HUES6 (cell line): ENCODE measurements around the gene AKAP13.

ENCODE experiments used
- H3K27ac ChIP-seq: 2 replicates; pipeline ENCODE4 v1.7.0; 2013; ENCODE audit warnings: low read depth, mild to moderate bottlenecking, low read length, inconsistent platforms
- H3K27me3 ChIP-seq: 2 replicates; pipeline ENCODE4 v1.6.1; 2013; ENCODE audit warnings: low read length; ENCODE audit not compliant: control insufficient read depth, insufficient read depth
- H3K36me3 ChIP-seq: 2 replicates; pipeline ENCODE4 v1.6.1; 2013; ENCODE audit warnings: low read length; ENCODE audit not compliant: control insufficient read depth, insufficient read depth
- H3K4me1 ChIP-seq: 2 replicates; pipeline ENCODE4 v1.6.1; 2013; ENCODE audit warnings: low read length; ENCODE audit not compliant: control insufficient read depth, insufficient read depth
- H3K4me3 ChIP-seq: 2 replicates; pipeline ENCODE4 v1.5.1; 2013; ENCODE audit warnings: low read depth, low read length
- H3K9ac ChIP-seq: one replicate; pipeline ENCODE4 v1.6.1; 2013; ENCODE audit warnings: mild to moderate bottlenecking, low read length
- H3K9me3 ChIP-seq: 2 replicates; pipeline ENCODE4 v1.6.1; 2013; ENCODE audit warnings: low read depth, low read length; ENCODE audit not compliant: control insufficient read depth, insufficient read depth

Gene AKAP13

DNA sequence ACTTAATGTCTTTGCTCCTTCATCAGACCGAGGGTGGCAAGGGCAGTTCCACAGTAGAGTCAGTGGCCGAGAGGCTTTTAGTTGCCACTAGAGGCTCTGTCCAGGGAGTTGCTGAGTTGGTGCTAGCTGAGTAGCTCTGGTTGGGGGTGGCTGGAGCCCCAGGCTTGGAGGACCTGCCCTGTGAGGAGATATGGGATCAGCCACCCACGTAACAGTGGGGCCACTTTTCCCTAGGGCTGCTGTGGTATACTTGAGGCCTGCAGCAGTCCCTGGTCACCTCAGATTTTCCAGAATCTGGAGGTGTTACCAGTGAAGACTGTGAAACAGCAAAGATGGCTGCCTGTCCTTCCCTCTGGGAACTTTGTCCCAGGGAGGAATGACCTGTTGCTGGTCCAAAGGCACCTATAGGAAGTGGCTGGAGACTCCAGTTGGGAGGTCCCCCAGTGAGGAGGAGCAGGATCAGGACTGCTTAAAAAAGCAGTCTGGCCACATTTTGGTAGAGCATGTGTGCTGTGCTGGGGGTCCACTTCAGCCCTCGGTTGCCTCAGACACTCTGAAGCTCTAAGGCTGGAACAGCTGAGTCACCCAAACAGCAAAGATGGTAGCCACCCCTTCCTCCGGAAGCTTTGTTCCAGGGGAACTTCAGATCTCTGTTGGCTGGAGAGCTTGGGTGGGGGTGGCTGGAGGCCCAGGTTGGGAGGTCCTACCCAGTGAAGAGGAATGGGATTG is 72.9 kb downstream of the AKAP13 start:
- Histone ChIP-seq H3K9ac (no peak overlapping the region), H3K4me1 (peaks cover 9% of the 10 kb centered on the region), H3K4me3 (no peak overlapping the region), H3K36me3 (no peaks in the 10 kb centered on the region), H3K27ac (no peak overlapping the region), H3K27me3 (no peaks in the 10 kb centered on the region), H3K9me3 (peaks cover 26% of the 10 kb centered on the region)

DNA sequence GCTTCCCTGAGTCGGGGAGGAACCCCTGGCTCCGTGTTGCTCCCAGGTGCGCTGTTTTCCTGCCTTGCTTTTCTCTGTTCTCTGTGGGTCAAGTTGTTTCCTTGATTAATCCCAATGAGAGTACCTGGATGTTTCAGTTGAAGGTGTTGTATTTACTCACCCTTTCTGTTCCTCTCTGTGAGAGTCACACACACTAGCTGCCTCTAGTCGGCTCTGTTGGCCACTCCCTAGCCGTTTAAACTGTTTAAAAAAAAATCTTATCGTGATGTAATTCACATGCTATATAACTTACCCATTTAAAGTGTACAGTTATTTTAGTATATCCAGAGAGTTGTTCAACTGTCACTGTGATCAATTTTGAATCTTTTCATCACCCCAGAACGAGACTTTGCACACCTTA is 74.0 kb downstream of the AKAP13 start:
- H3K27ac ChIP-seq = no peak overlapping the region
- no peak overlapping the region for H3K4me3 ChIP-seq
- no peak overlapping the region for H3K9ac ChIP-seq
- no peaks in the 10 kb centered on the region for H3K36me3 ChIP-seq
- H3K4me1 ChIP-seq = peaks cover 13% of the 10 kb centered on the region
- peaks cover 26% of the 10 kb centered on the region for H3K9me3 ChIP-seq
- H3K27me3 ChIP-seq = no peaks in the 10 kb centered on the region

DNA sequence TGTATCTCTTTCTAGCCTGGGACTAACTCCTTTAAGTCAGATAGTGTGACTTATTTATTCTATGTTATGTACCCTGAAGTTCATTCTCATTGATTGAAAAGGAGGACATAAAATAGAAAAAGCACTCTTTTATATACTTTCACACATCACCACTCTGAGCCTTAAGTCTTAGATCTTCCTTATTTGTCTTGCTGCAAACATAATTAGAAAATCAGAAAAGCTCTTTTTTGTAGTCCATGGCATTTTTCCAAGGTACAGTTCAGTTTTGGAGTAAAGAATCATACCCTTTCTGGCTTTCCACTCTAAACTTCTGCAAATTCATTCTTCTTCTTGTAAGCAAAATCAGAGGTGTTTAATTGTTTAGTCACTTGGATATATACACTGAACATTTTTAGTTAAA is 75.5 kb downstream of the AKAP13 start:
- Histone ChIP-seq H3K9ac (no peak overlapping the region), H3K36me3 (no peaks in the 10 kb centered on the region), H3K4me3 (no peak overlapping the region), H3K4me1 (peaks cover 19% of the 10 kb centered on the region), H3K9me3 (peaks cover 13% of the 10 kb centered on the region), H3K27me3 (no peaks in the 10 kb centered on the region), H3K27ac (no peak overlapping the region)

DNA sequence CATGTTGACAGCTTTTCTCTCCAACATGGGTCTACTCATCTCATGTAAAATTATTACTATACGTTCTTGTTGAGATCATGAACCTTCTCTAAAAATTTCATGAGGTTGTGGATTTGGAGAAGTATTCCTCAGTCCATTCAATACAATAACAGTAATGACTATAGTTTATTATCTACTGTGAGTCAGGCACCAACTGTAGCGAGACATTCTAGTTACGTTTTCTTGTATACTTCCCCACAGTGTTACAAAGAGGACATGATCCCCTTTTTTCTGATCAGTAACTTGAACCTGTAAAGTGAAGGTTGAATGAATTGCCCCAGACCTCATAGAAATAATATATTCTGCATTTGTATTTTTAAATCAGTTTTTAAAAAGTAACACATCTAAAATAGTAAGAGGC is 76.4 kb downstream of the AKAP13 start:
- Histone ChIP-seq H3K4me1 (peaks cover 24% of the 10 kb centered on the region), H3K9ac (no peak overlapping the region), H3K9me3 (peaks cover 6% of the 10 kb centered on the region; the same call in 1 of the 2 replicates), H3K27ac (no peak overlapping the region), H3K36me3 (no peaks in the 10 kb centered on the region), H3K4me3 (no peak overlapping the region), H3K27me3 (no peaks in the 10 kb centered on the region)

DNA sequence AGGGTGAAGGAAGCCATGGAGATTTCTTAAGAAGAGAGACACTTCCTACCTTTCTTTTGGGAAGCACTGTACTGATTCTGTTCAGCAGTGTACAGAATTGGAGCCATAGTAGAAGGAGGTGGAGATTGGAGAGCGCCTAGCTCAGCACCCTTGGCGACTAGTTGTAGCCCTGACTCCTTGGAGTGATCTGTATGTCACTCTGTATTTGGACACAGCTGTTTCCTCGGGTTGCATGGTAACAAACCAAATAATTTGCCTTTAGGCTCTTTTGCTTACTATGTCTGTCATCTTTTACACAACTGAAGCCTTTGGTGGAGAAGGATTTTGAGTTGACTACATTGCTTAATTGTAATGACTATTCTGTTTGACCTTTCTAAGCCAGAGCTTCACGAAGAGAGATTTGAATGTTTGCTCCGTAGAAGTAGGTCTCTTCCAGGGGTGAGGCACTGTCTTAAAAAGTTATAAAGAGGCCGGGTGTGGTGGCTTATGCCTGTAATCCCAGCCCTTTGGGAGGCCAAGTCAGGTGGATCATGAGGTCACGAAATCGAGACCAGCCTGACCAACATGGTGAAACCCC is 77.1 kb downstream of the AKAP13 start:
- no peak overlapping the region for H3K27ac ChIP-seq
- no peak overlapping the region for H3K9ac ChIP-seq
- peaks cover 24% of the 10 kb centered on the region for H3K4me1 ChIP-seq
- no peaks in the 10 kb centered on the region for H3K36me3 ChIP-seq
- H3K9me3 ChIP-seq = peaks cover under 1% of the 10 kb centered on the region; the same call in 1 of the 2 replicates
- no peaks in the 10 kb centered on the region for H3K27me3 ChIP-seq
- H3K4me3 ChIP-seq = no peak overlapping the region

DNA sequence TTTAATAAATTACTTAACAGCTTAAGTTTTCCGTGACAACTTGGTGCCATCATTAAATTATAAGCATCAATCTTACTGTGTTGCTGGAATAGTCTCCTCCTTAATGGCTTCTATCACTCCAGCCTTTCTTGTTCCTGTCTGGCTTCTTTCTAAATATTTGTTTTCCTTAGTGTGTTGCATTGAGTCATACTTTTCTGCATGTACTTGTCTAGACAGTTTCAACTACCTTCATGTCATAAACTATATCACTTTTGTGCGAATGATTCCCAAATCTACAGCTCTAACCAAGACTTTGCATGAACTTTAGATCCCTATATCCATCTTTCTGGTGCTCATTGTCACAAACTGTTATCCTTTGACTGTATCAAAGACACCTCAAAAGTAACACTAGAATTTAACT is 78.4 kb downstream of the AKAP13 start:
- H3K9me3 ChIP-seq = no peaks in the 10 kb centered on the region
- no peak overlapping the region for H3K9ac ChIP-seq
- no peaks in the 10 kb centered on the region for H3K27me3 ChIP-seq
- H3K27ac ChIP-seq = no peak overlapping the region
- H3K36me3 ChIP-seq = no peaks in the 10 kb centered on the region
- H3K4me3 ChIP-seq = no peak overlapping the region
- peaks cover 28% of the 10 kb centered on the region for H3K4me1 ChIP-seq

DNA sequence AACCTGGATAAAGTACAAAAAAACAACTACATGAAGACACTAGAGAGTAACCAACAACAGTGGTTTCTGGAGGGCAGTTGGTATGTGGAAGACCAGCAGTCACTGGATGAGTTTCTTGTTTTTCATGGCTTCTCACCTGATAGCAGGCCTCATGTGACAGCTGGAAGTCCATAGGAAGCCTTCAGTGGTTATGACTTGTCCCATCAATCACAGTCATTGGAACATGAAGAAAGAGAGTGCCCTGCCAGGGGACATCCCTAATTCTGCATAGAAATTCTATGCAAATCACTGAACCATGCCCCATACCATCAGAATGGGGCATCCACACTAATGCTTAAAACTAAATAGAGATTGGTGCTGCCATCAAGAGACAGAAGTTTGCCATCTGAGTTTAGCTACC is 81.6 kb downstream of the AKAP13 start:
- H3K4me1 ChIP-seq = peaks cover 26% of the 10 kb centered on the region
- no peak overlapping the region for H3K9ac ChIP-seq
- H3K27me3 ChIP-seq = no peaks in the 10 kb centered on the region
- H3K4me3 ChIP-seq = no peak overlapping the region
- no peaks in the 10 kb centered on the region for H3K36me3 ChIP-seq
- H3K27ac ChIP-seq = no peak overlapping the region
- H3K9me3 ChIP-seq = no peaks in the 10 kb centered on the region

DNA sequence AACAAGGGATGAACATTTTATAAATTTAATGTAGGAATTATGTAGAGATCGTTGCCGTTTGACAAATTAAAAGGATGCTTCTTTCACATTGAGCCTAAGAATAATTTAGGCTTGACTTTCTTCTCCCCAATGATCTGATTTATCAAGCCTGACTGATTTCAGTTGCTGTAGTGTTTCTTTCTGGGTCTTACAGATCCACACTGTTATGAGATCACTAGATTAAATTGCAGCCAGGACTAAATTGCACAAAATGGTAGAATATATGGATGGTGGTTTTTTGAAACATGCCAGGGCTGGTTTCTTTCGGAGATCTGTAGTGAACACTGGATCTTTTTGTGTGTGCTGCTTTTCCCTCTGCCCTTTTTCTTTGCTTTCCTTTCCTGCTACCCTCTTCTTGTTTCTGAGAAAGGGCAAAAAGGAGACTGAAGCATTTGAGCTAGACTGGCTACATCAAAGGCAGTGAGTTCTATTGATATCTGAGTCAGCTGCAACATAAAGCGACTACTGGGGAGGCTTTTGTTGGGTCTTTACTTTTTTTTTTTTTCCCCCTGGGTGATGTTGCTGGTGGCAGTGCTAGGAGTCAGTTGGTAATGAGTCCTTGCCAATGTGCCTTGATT is 83.0 kb downstream of the AKAP13 start:
- H3K4me3 ChIP-seq = no peak overlapping the region
- peaks cover 30% of the 10 kb centered on the region for H3K4me1 ChIP-seq
- H3K27me3 ChIP-seq = no peaks in the 10 kb centered on the region
- H3K27ac ChIP-seq = no peak overlapping the region
- no peaks in the 10 kb centered on the region for H3K9me3 ChIP-seq
- no peak overlapping the region for H3K9ac ChIP-seq
- H3K36me3 ChIP-seq = no peaks in the 10 kb centered on the region

DNA sequence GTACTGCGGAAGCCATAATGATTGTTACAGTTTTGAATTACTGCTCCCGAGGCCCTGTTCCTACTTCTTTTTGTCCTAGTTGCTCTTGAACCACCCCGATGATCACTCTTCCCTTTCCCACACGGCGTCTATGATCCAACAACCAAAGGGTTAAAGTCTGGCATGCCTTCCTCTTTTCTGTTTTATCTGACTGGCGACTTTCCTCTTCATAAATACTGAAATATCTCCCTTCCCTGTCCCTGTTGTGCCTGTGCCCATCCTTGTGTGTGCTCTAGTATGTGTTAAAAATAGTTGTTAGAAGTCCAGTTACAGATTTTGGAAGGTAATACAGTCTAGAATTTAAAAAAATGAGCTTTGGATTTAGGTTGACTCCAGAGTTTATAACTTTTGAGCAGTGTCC is 83.6 kb downstream of the AKAP13 start:
- H3K27me3 ChIP-seq = no peaks in the 10 kb centered on the region
- no peaks in the 10 kb centered on the region for H3K36me3 ChIP-seq
- no peak overlapping the region for H3K9ac ChIP-seq
- no peak overlapping the region for H3K4me3 ChIP-seq
- H3K27ac ChIP-seq = no peak overlapping the region
- H3K9me3 ChIP-seq = no peaks in the 10 kb centered on the region
- peaks cover 26% of the 10 kb centered on the region for H3K4me1 ChIP-seq

DNA sequence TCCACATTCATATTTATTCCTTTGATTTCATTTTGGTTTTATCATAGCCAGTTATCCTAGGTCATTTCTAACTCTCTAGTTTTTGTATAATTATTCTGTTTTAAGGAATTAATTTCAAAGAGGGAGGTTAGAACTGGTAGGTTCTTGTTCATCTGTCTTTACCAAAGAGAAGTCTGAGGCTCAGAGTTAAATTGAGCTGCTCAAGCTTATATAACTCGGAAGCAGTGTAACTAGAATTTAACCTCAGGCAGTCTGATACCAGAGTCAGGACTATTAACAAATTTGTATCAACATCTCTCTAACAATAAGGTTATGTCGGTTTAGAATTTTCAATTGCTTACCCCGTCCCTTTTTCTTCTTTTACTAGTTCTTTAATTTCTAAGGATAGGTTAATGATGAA is 84.1 kb downstream of the AKAP13 start:
- H3K36me3 ChIP-seq = no peaks in the 10 kb centered on the region
- no peak overlapping the region for H3K27ac ChIP-seq
- no peaks in the 10 kb centered on the region for H3K27me3 ChIP-seq
- no peak overlapping the region for H3K9ac ChIP-seq
- no peaks in the 10 kb centered on the region for H3K9me3 ChIP-seq
- H3K4me3 ChIP-seq = no peak overlapping the region
- peaks cover 26% of the 10 kb centered on the region for H3K4me1 ChIP-seq

DNA sequence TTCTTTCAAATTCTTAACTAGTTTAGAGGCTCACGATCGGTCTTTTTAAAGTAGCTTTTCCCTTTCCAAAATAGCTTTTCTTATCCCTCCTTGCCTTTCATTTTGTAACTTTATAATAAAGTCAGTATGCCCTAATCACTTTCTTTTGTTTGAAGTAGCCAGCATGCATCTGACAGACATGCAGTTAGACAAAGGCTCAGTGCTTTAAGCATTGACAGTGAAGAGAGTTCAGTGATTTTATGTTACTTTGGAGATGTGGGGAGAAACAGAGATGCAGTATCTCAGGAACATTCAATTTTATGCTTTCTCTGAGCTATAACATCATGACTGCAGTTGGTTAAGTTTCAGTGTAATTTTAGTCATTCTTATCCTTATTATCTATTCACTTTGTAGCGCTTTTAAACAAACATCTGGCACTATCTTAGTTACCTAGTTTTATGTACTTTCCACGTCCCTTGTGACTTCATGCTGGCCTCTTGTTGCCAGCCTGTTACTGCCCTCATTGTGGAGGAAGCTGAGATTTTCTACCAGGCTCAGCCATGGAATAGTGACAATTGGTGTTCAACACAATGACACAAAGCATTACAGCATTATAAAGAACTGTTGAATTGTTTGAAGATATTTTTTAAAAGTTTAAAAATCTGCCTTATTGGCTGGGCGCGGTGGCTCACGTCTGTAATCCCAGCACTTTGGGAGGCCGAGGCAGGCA is 90.3 kb downstream of the AKAP13 start:
- Histone ChIP-seq H3K9ac (no peak overlapping the region), H3K27me3 (no peaks in the 10 kb centered on the region), H3K27ac (no peak overlapping the region), H3K4me1 (peaks cover 37% of the 10 kb centered on the region), H3K9me3 (no peaks in the 10 kb centered on the region), H3K4me3 (no peak overlapping the region), H3K36me3 (no peaks in the 10 kb centered on the region)
